HUDEP-2 (cell line): ENCODE measurements around the gene NCOA1.
"Not testable (repeated sequence)": the region's sequence is repeated elsewhere in the genome, so short reads cannot be mapped to it uniquely, and the experiment has no call there.

Source experiments
- DNase-seq, 76 experiments: peaks; one replicate each; lab custom pipeline; 2025; ENCODE audit not compliant: unreplicated experiment in 76 of 76; lab: John Stamatoyannopoulos, UW

NCOA1 gene

GRCh38 chr2:24771764-24772586 lies 280.9 kb downstream of the NCOA1 start:
- no peak for DNase-seq

GRCh38 chr2:24774373-24774772 lies 283.3 kb downstream of the NCOA1 start:
- DNase-seq, result no peak

GRCh38 chr2:24779116-24779515 lies 288.1 kb downstream of the NCOA1 start:
- no peak for DNase-seq

- no peak for DNase-seq
Observed at GRCh38 chr2:24783641-24784040, 292.6 kb downstream of the NCOA1 start.

- no peak for DNase-seq
Observed at GRCh38 chr2:24785671-24786321, 294.7 kb downstream of the NCOA1 start.

GRCh38 chr2:24787532-24787931 lies 296.5 kb downstream of the NCOA1 start:
- DNase-seq, result no peak

- no peak for DNase-seq
Observed at GRCh38 chr2:24788816-24789215, 297.8 kb downstream of the NCOA1 start.

- DNase-seq, result no peak
Observed at GRCh38 chr2:24791452-24791851, 300.4 kb downstream of the NCOA1 start.

- no peak for DNase-seq
Observed at GRCh38 chr2:24792542-24792873, 301.5 kb downstream of the NCOA1 start.

- DNase-seq, result peak; percentile 70 to 99 (median 94)
Observed at GRCh38 chr2:24792874-24793760, 302.1 kb downstream of the NCOA1 start, which contains the start of the genes CENPO and PTRHD1. Gene CENPO, plus strand, starts transcription at chr2:24793425. Its CDS starts 495 bp downstream, at chr2:24793920. Gene PTRHD1, minus strand, starts transcription at chr2:24793391. Its CDS starts 14 bp downstream, at chr2:24793377.

- peak in 11 of 76 experiments; percentile 5 to 43 (median 20) for DNase-seq
Observed at GRCh38 chr2:24793761-24794435, 302.8 kb downstream of the NCOA1 start.

- peak in 16 of 76 experiments; percentile 2 to 60 (median 24) for DNase-seq
Observed at GRCh38 chr2:24797644-24798043, 306.6 kb downstream of the NCOA1 start.

GRCh38 chr2:24800487-24800886 lies 309.4 kb downstream of the NCOA1 start:
- DNase-seq, result not testable (repeated sequence)

- peak in 1 of 76 experiments; percentile 17 for DNase-seq
Observed at GRCh38 chr2:24805811-24806660, 315.0 kb downstream of the NCOA1 start.

- no peak for DNase-seq
Observed at GRCh38 chr2:24806661-24807036, 315.6 kb downstream of the NCOA1 start.

- no peak for DNase-seq
Observed at GRCh38 chr2:24809316-24810007, 318.4 kb downstream of the NCOA1 start.

- no peak for DNase-seq
Observed at GRCh38 chr2:24813691-24814137, 322.7 kb downstream of the NCOA1 start.

GRCh38 chr2:24814516-24814915 lies 323.5 kb downstream of the NCOA1 start:
- no peak for DNase-seq

GRCh38 chr2:24815171-24815570 lies 324.1 kb downstream of the NCOA1 start:
- DNase-seq, result no peak
